ENCODE results near the gene CCDC13. TPM values are rescaled to one million over a fixed set of nuclear protein-coding genes. Genes with fewer than 3 reads are reported as not detected.
A peak's percentile ranks its signal among the peaks of the same experiment; 100 is the strongest.

CCDC13 gene
- total RNA-seq, 1 experiment from 2014 or later = 0.82 TPM

DNA sequence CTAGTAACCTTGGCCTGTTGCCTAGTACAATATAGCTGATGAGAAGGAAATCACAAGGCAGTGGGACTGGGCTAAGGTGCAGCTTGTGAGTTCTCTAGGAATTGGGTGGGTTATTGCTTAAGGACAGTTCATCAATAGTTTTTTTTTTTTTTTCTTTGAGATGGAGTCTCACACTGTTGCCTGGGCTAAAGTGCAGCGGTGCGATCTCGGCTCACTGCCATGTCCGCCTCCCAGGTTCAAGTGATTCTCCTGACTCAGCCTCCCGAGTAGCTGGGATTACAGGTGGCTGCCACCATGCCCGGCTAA, 47.6 kb upstream of the CCDC13 start:
- in situ Hi-C loops (cut with HindIII; ENCODE audit: low pct_unique_long_range_greater_than_20kb, low sequenced_read_pairs) (no loop called here), intact Hi-C loops (cut with micrococcal nuclease; ENCODE audit: unreplicated experiment) (no loop called here)
- Histone ChIP-seq H3K36me3 (ENCODE audit: control insufficient read depth, insufficient read depth, low read length) (no peaks in the 10 kb centered on the region), H3K27me3 (ENCODE audit: control insufficient read depth, insufficient read depth, low read length) (no peaks in the 10 kb centered on the region), H3K9me3 (ENCODE audit: control insufficient read depth, insufficient read depth, low read depth, low read length) (no peaks in the 10 kb centered on the region), H3K4me1 (ENCODE audit: control insufficient read depth, insufficient read depth, low read length) (no peaks in the 10 kb centered on the region), H3K27ac (ENCODE audit: low read length) (no peak overlapping the region), H3K4me3 (ENCODE audit: low read depth in 2 of 2, low read length in 2 of 2) (no peak overlapping the region)
- CTCF ChIA-PET = no interaction called here
- no peak for TF ChIP-seq SIN3A (IDR thresholded peaks at IDR 0.05; ENCODE audit: borderline replicate concordance, insufficient read depth, low read depth, low read length)
- DNase-seq (ENCODE audit: low read depth, low spot score) = no peak
- POLR2A ChIA-PET = no interaction called here
- BruUV-seq (replicated peaks) = no TSS peak
- no peak for ATAC-seq

DNA sequence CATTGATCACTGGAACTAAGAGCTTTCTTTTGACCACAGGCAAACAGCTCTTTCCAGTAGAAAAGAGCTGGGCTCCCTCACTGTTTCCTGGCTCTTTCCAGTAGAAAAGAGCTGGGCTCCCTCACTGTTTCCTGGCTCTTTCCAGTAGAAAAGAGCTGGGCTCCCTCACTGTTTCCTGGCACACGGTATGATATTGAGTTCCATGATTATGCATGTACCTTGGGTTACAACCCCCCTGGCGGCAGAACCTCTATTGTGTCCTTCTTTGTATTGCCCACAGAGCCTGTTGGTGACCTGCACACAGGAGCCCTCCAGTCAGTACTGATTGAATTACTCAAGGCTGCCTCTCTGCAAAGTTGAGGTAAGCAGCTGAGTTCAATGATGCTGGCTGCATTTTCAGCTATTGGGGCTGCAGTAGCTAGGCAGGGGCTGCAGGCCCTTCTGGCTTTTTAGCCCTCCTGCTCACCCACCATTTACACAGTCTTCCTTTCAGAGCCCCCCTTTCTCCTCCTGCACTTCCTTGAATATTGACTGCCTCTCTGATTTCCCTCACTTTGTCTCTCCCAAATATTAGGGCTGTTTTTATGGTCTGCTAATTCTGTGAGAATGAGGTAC, 46.4 kb upstream of the CCDC13 start:
- ATAC-seq (peak; percentile 62; the same call in 1 of the 2 replicates), DNase-seq (ENCODE audit: low read depth, low spot score) (no peak)
- POLR2A ChIA-PET = no interaction called here
- Histone ChIP-seq H3K27me3 (ENCODE audit: control insufficient read depth, insufficient read depth, low read length) (no peaks in the 10 kb centered on the region), H3K27ac (ENCODE audit: low read length) (no peak overlapping the region), H3K36me3 (ENCODE audit: control insufficient read depth, insufficient read depth, low read length) (no peaks in the 10 kb centered on the region), H3K4me3 (ENCODE audit: low read depth in 2 of 2, low read length in 2 of 2) (no peak overlapping the region), H3K9me3 (ENCODE audit: control insufficient read depth, insufficient read depth, low read depth, low read length) (no peaks in the 10 kb centered on the region), H3K4me1 (ENCODE audit: control insufficient read depth, insufficient read depth, low read length) (no peaks in the 10 kb centered on the region)
- BruUV-seq (replicated peaks) = no TSS peak
- in situ Hi-C loops (cut with HindIII; ENCODE audit: low pct_unique_long_range_greater_than_20kb, low sequenced_read_pairs) = no loop called here
- CTCF ChIA-PET = interaction anchor here (0.6 kb wide), 1 partner anchor 39 kb away, joined by 3 read pairs; no protein-coding TSS in a partner anchor
- no peak for TF ChIP-seq POLR2AphosphoS5 (IDR thresholded peaks at IDR 0.05; ENCODE audit: low read depth, low read length)
- TF ChIP-seq, protein P1, sequence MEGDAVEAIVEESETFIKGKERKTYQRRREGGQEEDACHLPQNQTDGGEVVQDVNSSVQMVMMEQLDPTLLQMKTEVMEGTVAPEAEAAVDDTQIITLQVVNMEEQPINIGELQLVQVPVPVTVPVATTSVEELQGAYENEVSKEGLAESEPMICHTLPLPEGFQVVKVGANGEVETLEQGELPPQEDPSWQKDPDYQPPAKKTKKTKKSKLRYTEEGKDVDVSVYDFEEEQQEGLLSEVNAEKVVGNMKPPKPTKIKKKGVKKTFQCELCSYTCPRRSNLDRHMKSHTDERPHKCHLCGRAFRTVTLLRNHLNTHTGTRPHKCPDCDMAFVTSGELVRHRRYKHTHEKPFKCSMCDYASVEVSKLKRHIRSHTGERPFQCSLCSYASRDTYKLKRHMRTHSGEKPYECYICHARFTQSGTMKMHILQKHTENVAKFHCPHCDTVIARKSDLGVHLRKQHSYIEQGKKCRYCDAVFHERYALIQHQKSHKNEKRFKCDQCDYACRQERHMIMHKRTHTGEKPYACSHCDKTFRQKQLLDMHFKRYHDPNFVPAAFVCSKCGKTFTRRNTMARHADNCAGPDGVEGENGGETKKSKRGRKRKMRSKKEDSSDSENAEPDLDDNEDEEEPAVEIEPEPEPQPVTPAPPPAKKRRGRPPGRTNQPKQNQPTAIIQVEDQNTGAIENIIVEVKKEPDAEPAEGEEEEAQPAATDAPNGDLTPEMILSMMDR (IDR thresholded peaks at IDR 0.05) = 0 out of 2 replicates have a peak, but pooled peaks have one; percentile 10
- no peak for TF ChIP-seq SIN3A (IDR thresholded peaks at IDR 0.05; ENCODE audit: borderline replicate concordance, insufficient read depth, low read depth, low read length)
- intact Hi-C loops (cut with micrococcal nuclease; ENCODE audit: unreplicated experiment) = no loop called here

DNA sequence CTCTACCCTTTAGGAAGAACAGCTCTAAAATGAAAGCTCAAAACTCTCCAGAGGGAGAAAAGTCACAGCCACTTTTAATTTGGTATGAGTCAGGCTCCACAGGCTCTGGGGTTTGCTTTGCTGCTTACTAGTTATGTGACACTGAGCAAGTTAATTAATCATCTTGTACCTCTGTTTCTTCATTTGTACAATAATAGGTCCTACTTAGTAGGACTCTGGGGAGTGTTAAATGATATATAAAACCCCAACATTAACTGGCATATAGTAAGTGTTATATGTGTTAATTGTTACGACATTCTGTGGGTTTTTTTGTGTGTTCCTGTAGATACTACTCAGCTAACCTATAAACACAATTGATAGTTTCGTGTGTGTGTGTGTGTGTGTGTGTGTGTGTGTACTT, 42.8 kb upstream of the CCDC13 start:
- ChIA-PET POLR2A (no interaction called here), CTCF (no interaction called here)
- Histone ChIP-seq H3K27ac (ENCODE audit: low read length) (no peak overlapping the region), H3K4me1 (ENCODE audit: control insufficient read depth, insufficient read depth, low read length) (no peaks in the 10 kb centered on the region), H3K4me3 (ENCODE audit: low read depth in 2 of 2, low read length in 2 of 2) (no peak overlapping the region), H3K9me3 (ENCODE audit: control insufficient read depth, insufficient read depth, low read depth, low read length) (no peaks in the 10 kb centered on the region), H3K27me3 (ENCODE audit: control insufficient read depth, insufficient read depth, low read length) (no peaks in the 10 kb centered on the region), H3K36me3 (ENCODE audit: control insufficient read depth, insufficient read depth, low read length) (no peaks in the 10 kb centered on the region)
- ATAC-seq (no peak), DNase-seq (ENCODE audit: low read depth, low spot score) (no peak)
- BruUV-seq (replicated peaks) = no TSS peak
- TF ChIP-seq, protein P1 (IDR thresholded peaks at IDR 0.05) = no peak
- TF ChIP-seq TCF7L2 (IDR thresholded peaks at IDR 0.05; ENCODE audit: low read depth, low read length) = no peak
- in situ Hi-C loops (cut with HindIII; ENCODE audit: low pct_unique_long_range_greater_than_20kb, low sequenced_read_pairs) = no loop called here
- intact Hi-C loops (cut with micrococcal nuclease; ENCODE audit: unreplicated experiment) = no loop called here
